Measurements from ENCODE around the gene TOR2A.
"Not testable (repeated sequence)": the region's sequence is repeated elsewhere in the genome, so short reads cannot be mapped to it uniquely, and the experiment has no call there.

Gene TOR2A

DNA sequence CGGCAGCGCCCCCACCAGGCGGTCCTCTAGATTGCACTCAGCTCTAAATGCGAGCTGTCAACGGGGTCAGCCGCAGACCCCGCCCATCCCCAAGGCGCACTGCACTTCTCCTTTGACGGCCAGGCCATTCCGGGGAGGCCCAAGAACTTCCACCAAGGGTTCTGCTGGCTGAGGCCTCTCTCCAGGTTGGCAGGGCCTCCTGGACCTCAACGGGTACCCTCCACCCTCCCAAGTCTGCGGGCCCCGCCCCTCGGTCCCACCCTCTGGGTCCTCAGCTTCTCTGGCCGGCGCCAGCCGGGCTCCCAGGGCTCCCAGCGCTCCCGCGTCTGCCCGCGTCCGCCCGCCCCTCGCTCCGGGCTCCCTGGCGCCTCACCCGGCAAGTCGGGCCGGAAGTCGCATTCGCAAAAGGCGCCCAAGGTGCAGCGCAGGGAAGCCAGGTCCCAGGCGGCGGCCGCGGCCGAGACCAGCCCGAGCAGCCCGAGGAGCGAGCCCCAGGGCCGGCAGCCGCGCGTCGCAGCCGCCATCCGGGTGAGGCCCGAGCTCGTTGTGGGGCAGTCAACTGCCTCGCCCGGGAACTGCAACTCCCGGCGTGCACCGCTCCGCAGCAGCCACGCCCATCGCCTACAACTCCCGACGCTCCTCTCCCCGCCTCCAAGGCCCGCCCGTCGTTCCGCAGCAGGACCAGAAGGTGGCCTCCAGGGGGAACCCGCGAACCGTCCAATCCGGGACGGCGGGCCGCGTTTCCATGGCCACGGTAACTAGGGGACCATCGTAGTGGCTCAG is at the start of gene TOR2A:
TOR2A (minus strand) TSS at position 548 of the 783 bp plus-strand sequence; CDS start at position 524, 24 bp downstream.
- DNase-seq, result peak; percentile 99

GRCh38 chr9:127783111-127784008 is 48.3 kb upstream of the TOR2A start:
- DNase-seq, result peak; percentile 71

DNA sequence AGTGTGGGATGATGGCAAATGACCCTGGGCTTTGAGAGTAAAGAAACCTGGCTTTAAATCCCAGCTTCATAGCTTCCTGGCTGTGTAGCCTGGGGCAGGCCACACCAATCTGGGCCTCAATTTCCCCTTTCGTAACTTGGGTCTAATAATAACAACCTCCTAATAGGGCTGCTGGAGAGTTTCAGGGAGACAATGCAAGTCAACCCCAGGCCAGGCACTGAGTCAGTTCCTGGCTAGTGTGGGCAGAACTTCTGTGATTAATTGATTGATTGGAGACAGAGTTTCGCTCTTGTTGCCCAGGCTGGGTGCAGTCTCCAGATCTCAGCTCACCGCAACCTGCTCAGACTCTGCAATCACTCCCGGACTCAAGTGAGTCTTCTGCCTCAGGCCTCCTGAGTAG is 46.7 kb upstream of the TOR2A start:
- DNase-seq, result no peak

GRCh38 chr9:127780909-127781308 is 45.8 kb upstream of the TOR2A start:
- not testable (repeated sequence) for DNase-seq

- peak; percentile 37 for DNase-seq
Observed at GRCh38 chr9:127780126-127780885, 45.2 kb upstream of the TOR2A start.

DNA sequence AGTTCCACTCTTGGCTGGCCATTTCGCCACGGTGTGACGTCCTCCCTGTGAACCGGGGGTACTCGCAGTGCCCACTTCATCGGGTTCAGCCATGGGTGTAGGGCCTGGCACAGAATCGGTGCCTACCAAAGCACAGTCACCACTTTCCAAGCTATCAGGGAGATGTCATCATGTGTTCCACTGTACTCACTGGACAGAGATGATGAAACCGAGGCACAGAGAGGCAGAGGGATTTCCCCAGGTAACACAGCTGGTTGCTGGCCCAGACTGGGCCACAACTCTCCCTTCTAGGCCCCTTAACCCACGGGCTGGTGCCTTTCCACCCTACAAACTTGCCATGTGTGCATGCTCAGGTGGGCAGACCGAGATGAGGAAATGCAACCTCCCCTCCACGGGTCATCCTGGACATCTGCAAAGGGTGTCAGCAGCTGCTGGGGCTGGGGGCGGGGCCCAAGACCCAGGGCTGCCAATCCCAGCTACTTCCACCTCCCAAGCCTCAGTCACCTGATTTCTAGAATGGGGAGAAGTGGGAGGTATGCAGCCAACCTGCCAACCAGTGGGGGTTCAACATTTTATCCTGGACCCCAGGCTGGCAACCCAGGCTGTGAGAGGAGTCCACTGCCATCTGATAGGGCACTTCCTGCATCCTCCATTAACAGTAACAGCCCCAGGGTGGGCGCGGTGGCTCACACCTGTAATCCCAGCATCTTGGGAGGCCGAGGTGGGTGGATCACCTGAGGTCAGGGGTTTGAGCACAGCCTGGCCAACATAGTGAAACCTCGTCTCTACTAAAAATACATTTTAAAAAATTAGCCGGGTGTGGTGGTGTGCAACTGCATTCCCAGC is 44.3 kb upstream of the TOR2A start:
- DNase-seq, result no peak

DNA sequence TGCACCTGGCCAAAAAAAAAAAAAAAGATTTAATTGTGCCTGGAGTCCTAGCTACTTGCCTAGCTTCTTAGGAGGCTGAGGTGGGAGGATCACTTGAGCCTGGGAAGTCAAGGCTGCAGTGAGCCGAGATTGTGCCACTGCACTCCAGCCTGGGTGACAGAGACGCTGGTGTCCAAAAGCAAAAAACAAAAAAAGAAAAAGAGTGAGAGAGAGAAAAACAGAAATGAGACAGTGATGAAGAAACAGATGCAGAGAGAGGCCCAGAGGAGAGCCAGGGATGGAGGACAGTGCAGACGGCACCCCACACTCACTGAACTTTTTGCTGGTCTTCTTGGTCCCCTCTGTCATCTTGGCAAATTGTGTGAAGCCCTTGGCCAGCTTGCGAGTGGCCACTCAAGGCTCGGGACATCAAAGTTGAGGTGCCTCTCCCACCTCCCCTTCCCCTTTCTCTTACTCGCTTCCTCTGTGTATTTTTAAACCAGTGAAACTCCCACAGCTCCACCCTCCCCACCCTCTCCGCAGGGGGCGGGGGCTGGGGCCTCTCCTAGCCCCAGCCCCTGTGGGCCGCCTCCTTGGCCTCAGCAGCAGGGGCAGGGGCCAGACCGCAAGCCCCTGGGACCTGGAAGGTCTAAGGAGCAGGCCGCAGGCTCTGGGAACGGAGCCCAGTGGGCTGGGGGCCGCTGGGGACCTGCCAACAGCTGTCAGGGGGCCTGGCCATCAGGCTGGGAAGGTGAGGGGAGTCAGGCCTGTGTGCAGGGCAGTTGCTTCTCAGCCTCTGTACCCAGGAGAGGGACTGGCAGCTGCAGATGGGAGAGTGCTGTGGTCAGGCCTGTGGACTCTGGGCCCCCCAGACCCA is 43.4 kb upstream of the TOR2A start, which contains the start of gene SH2D3C:
SH2D3C (minus strand) TSS at position 387 of the 856 bp plus-strand sequence; CDS start at position 348, 39 bp downstream.
- DNase-seq, result peak; percentile 76

DNA sequence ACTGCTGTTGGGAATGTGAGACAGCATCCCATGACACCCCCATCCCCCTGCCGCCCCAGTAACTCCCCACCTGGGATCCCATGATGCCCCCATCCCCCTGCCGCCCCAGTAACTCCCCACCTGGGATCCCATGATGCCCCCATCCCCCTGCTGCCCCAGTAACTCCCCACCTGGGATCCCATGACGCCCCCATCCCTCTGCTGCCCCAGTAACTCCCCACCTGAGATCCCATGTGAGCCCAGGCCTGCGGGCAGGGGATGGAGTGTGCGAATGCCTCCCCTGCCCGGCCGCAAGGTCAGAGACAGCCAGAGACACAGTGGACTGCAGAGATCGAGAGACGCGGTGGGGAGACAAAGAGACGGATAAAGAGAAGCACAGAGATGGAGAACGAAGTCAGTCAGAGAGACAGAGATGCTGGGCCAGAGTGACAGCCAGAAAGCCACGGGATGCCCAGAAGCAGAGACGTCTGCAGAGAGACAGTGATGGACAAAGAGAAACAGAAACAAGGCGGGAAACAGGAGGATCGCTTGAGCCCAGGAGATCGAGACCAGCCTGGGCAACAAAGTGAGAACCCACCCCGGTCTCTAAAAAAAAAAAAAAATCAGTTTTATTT is 42.4 kb upstream of the TOR2A start:
- no peak for DNase-seq

- DNase-seq, result no peak
Observed at GRCh38 chr9:127776924-127777289, 41.8 kb upstream of the TOR2A start.

- DNase-seq, result peak; percentile 69
Observed at GRCh38 chr9:127776195-127776923, 41.3 kb upstream of the TOR2A start.

- DNase-seq, result no peak
Observed at GRCh38 chr9:127773981-127774380, 38.9 kb upstream of the TOR2A start.

- DNase-seq, result no peak
Observed at GRCh38 chr9:127773272-127773671, 38.2 kb upstream of the TOR2A start.

- no peak for DNase-seq
Observed at GRCh38 chr9:127772603-127773002, 37.5 kb upstream of the TOR2A start.

DNA sequence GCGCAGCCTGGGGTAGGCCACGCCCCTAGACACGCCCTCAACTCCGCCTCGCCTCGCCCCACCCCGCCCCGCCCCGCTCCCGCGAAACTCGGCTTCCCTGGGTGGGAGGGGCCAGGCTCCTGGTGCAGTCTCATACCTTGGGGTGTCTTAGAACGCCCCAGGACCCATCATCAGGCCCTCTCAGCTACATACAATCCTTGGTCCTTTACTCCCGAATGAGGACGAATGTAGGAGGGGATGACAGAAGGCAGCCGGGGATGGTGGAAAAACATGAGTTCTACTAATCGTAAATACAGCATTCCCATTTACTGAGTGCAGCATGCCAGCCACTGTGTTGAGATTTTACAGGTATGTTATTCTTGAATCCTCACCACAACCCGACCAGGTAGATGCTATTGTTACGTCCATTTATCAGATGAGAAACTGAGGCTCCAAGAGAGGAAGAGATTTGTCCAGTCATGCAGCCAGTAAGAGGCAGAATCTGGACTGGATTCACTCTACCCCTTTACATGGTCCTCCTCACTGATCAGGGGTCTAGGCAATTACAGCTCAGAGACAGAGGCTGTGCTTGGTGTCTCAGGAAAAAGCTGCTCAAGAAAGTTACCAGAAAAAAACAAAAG is 36.6 kb upstream of the TOR2A start:
- DNase-seq, result no peak

GRCh38 chr9:127770905-127771569 is 35.9 kb upstream of the TOR2A start:
- DNase-seq, result peak; percentile 99

DNA sequence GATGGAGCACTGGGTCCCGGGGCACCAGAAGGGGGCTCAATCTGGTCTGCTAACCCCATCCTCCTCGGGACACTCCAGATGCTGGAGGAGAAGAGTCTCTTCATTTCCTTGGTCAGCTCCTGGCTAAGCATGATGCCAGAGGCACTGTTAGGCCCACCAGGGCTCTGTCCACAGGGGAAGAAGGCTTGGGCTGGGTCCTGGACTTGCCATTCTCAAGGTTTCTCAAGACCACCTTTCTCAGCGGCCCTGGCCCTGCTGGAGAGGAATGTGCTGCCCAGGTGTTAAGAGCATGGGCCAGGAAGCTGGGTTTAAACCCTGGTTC is 35.5 kb upstream of the TOR2A start:
- DNase-seq, result no peak

- no peak for DNase-seq
Observed at GRCh38 chr9:127769929-127770582, 35.0 kb upstream of the TOR2A start.

DNA sequence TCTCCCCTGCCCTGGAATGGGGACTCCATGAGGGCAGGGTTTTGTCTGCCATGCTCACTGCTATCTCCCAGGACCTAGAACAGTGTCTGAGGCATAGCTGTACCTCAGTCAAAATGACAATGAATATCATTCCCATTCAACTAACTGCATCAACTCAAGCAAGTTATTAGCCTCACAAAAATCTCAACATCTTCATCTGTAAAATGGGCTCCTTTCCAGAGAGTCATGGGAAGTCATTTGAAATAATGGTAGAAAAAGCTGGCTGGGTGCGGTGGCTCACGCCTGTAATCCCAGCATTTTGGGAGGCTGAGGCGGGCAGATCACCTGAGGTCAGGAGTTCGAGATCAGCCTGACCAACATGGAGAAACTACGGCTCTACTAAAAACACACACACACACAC is 34.0 kb upstream of the TOR2A start:
- no peak for DNase-seq

Measured in femur (tissue), 1 donor.